Effector memory CD4-positive, alpha-beta T cell (primary cell): ENCODE measurements around the gene SLC39A7.

Source experiments
- DNase-seq, 3 donors: peaks; one replicate each; pipeline ENCODE4 v3.0.0-alpha.2; 2020
- H3K27ac ChIP-seq: 2 replicates; pipeline ENCODE4 v1.7.0; 2013; ENCODE audit warnings: mild to moderate bottlenecking, low read length, moderate library complexity; ENCODE audit not compliant: insufficient read depth, poor library complexity, severe bottlenecking
- H3K27me3 ChIP-seq: replicated peaks from 2 replicates; pipeline ENCODE4 v1.7.0; 2013; ENCODE audit warnings: mild to moderate bottlenecking, low read length; ENCODE audit not compliant: insufficient read depth, control insufficient read depth, poor library complexity, severe bottlenecking
- H3K36me3 ChIP-seq: 2 replicates; pipeline ENCODE4 v1.7.0; 2013; ENCODE audit warnings: mild to moderate bottlenecking, low read length, moderate library complexity; ENCODE audit not compliant: control insufficient read depth, insufficient read depth
- H3K4me1 ChIP-seq: 2 replicates; pipeline ENCODE4 v1.7.0; 2013; ENCODE audit warnings: low read length, mild to moderate bottlenecking; ENCODE audit not compliant: control insufficient read depth, insufficient read depth, poor library complexity, severe bottlenecking
- H3K4me3 ChIP-seq: 2 replicates; pipeline ENCODE4 v1.7.0; 2013; ENCODE audit warnings: low read length, low read depth, mild to moderate bottlenecking; ENCODE audit not compliant: insufficient read depth, poor library complexity, severe bottlenecking
- H3K9me3 ChIP-seq: 2 replicates; pipeline ENCODE4 v1.7.0; 2013; ENCODE audit warnings: mild to moderate bottlenecking, low read length, moderate library complexity; ENCODE audit not compliant: control insufficient read depth

SLC39A7 gene

DNA sequence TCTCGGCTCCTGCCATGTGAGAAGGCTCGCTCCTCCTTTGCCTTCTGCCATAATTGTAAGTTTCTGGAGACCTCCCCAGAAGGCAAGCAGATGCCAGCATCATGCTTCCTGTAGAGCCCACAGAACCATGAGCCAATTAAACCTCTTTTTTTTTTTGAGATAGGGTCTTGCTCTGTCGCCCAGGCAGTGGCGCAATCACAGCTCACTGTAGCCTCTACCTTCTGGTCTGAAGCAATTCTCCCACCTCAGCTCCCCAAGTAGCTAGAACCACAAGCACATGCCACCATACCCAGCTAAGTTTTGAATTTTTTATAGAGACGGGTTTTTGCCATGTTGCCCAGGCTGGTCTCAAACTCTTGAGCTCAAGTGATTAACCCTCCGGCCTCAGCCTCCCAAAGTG is 36.2 kb downstream of the SLC39A7 start:
- no peaks in the 10 kb centered on the region for H3K36me3 ChIP-seq
- no peaks in the 10 kb centered on the region for H3K4me1 ChIP-seq
- H3K9me3 ChIP-seq = no peaks in the 10 kb centered on the region
- H3K27me3 ChIP-seq = peaks cover 3% of the 10 kb centered on the region
- H3K27ac ChIP-seq = no peak overlapping the region
- H3K4me3 ChIP-seq = no peak overlapping the region
- DNase-seq = no peak

DNA sequence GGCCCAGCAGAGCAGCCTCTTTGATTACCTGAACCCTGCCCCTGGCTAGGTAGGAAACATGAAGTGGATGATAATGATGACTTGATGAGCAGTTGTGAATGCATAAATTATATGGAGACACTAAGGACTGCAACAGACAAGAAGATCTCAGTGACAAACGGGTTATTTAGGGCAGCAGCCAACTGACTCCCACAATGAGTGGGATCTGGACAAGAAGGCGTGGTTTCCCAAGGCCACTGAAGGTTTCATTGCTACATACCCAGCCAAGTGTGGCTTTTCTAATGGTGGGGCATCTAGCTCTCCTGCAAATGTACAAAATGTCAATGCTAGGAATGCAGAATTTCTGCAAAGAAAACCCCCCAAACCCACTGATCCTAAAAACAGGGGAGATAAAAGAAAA is 37.1 kb downstream of the SLC39A7 start:
- H3K27me3 ChIP-seq = peaks cover 3% of the 10 kb centered on the region
- H3K27ac ChIP-seq = no peak overlapping the region
- H3K4me1 ChIP-seq = no peaks in the 10 kb centered on the region
- no peaks in the 10 kb centered on the region for H3K36me3 ChIP-seq
- no peaks in the 10 kb centered on the region for H3K9me3 ChIP-seq
- no peak overlapping the region for H3K4me3 ChIP-seq
- no peak for DNase-seq

DNA sequence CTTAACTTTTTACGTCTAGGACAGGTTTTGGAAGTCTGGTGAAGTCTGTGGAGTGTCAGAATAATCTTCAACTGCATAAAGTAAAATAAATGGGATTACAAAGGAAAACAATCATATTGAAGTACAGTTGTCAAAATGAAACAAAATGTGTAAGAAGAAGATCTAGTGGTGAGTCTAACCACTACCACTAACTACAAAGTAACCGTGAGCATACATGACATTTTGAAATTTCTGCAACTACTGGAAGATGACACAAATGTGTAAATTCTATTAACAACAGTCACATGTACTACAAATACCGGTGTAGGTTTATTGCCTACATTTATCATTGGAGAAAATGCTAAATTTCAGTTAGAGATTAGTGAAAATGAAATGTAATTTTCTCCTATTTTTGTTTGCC is 41.3 kb downstream of the SLC39A7 start:
- no peaks in the 10 kb centered on the region for H3K27me3 ChIP-seq
- no peaks in the 10 kb centered on the region for H3K36me3 ChIP-seq
- H3K27ac ChIP-seq = no peak overlapping the region
- no peaks in the 10 kb centered on the region for H3K4me1 ChIP-seq
- DNase-seq = no peak
- no peaks in the 10 kb centered on the region for H3K9me3 ChIP-seq
- H3K4me3 ChIP-seq = no peak overlapping the region

- no peak overlapping the region for H3K4me3 ChIP-seq
- H3K36me3 ChIP-seq = no peaks in the 10 kb centered on the region
- no peak overlapping the region for H3K27ac ChIP-seq
- H3K9me3 ChIP-seq = no peaks in the 10 kb centered on the region
- H3K27me3 ChIP-seq = no peaks in the 10 kb centered on the region
- DNase-seq = no peak
- H3K4me1 ChIP-seq = peaks cover 6% of the 10 kb centered on the region
These were observed 42.8 kb downstream of the SLC39A7 start for GRCh38 chr6:33243476-33243875.

- no peaks in the 10 kb centered on the region for H3K27me3 ChIP-seq
- peak overlapping the region; percentile 95 for H3K27ac ChIP-seq
- peak; percentile 69 to 82 (median 77) for DNase-seq
- H3K36me3 ChIP-seq = peaks cover 4% of the 10 kb centered on the region
- H3K4me1 ChIP-seq = peaks cover 24% of the 10 kb centered on the region
- H3K4me3 ChIP-seq = peak overlapping the region; percentile 60
- H3K9me3 ChIP-seq = no peaks in the 10 kb centered on the region
These were observed 47.4 kb downstream of the SLC39A7 start for GRCh38 chr6:33247977-33248642.

GRCh38 chr6:33248643-33248931 is 47.9 kb downstream of the SLC39A7 start:
- H3K27ac ChIP-seq = peak overlapping the region; percentile 95
- peak overlapping the region; percentile 60 for H3K4me3 ChIP-seq
- peaks cover 24% of the 10 kb centered on the region for H3K4me1 ChIP-seq
- peaks cover 4% of the 10 kb centered on the region for H3K36me3 ChIP-seq
- peak in 2 of 3 donors; percentile 9 to 29 for DNase-seq
- no peaks in the 10 kb centered on the region for H3K9me3 ChIP-seq
- no peaks in the 10 kb centered on the region for H3K27me3 ChIP-seq

DNA sequence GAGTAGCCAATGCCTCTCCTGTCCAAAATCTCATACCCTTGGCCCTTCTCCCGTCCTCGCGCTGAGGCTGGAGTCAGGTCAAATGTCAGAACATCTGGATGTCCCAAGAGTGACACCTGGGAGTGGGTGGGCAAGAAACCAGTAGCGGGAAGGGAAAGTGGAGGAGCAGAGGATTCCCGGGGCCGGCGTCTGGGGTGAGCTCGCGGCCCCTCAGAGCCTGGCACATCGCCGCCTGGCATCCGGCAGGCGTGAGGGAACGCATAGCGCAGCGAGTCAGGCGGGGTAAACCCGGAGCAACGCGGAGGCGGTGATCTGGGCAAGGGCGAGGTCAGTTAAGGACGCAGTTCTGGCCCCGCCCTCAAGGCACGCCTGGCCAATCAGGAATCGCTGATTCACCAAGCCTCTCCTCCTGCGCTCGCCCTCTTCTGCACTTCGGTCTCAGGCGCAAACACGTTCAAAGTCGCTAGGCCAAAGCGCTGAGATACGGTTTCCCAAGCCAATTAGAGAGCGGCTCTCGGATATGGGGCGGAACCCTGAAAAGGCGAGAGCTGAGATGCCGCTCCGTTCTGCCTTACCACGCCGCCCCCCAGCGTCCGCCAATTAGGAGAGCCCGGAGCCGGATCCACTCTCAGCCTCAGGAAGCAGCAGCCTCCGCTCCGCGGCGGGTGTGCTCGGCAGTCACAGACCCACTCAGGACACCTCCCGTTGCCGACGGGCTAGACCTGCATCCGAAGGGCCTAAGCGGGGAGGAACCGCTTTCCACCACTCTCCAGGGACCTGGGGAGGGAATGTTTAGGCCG is 48.5 kb downstream of the SLC39A7 start:
- peak; percentile 94 to 96 (median 95) for DNase-seq
- Histone ChIP-seq H3K4me3 (peak overlapping the region; percentile 60), H3K27ac (peak overlapping the region; percentile 95)

DNA sequence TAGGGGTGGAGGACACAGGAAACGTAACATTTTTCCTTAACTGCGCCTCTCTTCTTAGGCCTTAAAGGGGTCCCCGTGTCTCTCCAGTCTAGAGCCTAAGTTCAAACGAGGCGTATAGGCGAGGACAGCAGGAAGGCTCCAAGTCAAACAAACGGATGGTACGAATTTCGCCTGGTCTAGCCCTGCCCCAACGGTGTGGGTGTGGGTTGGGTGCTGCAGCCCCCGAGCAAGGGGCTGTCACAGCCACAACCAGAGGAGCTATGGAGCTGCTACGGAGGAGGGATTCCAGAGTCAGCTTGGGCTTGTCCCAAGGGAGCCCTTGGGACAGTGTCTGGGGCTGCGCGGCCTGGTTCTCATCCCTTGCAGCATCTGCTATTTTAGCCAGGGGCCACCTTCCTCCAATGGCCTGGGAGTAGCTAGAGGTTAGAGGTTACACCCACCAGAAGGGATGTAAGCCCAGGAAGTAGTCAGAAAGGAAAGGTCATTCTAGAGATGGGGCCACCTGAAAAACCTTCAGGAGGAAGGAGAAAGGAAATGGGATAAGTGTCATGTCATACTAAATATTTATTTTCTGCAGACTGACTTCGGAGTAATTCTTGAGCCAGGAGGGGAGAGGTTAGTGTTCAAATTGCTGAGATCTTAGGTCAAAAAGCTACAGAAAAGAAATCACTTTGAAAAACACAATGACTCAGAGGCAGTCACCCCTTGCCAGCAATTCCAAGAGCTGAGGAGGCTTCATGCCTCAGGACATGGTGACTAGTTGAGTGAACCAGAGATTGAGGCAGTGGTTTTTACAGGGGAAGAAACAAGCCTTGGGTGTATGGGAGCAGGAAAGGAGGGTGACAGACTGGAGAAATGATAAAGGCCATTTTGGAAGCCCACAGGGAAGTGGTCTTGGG is 49.3 kb downstream of the SLC39A7 start:
- H3K36me3 ChIP-seq = peaks cover 4% of the 10 kb centered on the region
- H3K27ac ChIP-seq = peak overlapping the region; percentile 87
- H3K27me3 ChIP-seq = no peaks in the 10 kb centered on the region
- peaks cover 24% of the 10 kb centered on the region for H3K4me1 ChIP-seq
- H3K9me3 ChIP-seq = no peaks in the 10 kb centered on the region
- peak overlapping the region; percentile 54 for H3K4me3 ChIP-seq
- DNase-seq = no peak

More for the DNA sequence above, 48.5 kb downstream of the SLC39A7 start:
- peaks cover 4% of the 10 kb centered on the region for H3K36me3 ChIP-seq
- peaks cover 24% of the 10 kb centered on the region for H3K4me1 ChIP-seq
- H3K27me3 ChIP-seq = no peaks in the 10 kb centered on the region
- H3K9me3 ChIP-seq = no peaks in the 10 kb centered on the region

- H3K4me3 ChIP-seq = no peak overlapping the region
- H3K27ac ChIP-seq = no peak overlapping the region
- H3K36me3 ChIP-seq = peaks cover 4% of the 10 kb centered on the region
- no peak for DNase-seq
- H3K27me3 ChIP-seq = no peaks in the 10 kb centered on the region
- peaks cover 24% of the 10 kb centered on the region for H3K4me1 ChIP-seq
- H3K9me3 ChIP-seq = no peaks in the 10 kb centered on the region
These were observed 50.1 kb downstream of the SLC39A7 start for GRCh38 chr6:33250731-33251130.
